GM19455 (cell line): Measurements from ENCODE around the gene MTMR8.

Source experiments
- ATAC-seq: cut with Tn5 transposase; IDR thresholded peaks from one replicate; pipeline ENCODE4 v1.9.1; 2021; ENCODE audit not compliant: unreplicated experiment

The MTMR8 gene

GRCh38 chrX:64313624-64314023 lies 81.6 kb downstream of the MTMR8 start:
- ATAC-seq: no peak

DNA sequence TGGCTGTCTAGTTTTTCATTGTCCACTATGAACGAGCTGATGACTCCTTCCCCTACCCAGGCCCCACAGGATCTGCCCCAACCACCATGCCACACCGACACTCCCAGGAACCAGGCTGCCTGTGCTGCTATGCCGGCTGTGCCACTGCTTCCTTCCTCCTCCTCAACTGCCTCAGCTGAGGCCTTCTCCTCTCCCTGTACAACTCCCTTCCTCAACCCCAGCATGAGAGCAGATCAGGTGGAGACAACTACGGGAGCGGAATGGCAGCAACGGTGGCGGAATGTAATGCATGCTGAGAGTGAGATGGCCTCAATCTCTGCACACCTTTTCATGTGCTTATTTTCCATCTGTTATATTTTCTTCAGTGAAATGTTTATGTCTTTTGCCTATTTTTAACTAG lies 88.5 kb downstream of the MTMR8 start:
- ATAC-seq: no peak

DNA sequence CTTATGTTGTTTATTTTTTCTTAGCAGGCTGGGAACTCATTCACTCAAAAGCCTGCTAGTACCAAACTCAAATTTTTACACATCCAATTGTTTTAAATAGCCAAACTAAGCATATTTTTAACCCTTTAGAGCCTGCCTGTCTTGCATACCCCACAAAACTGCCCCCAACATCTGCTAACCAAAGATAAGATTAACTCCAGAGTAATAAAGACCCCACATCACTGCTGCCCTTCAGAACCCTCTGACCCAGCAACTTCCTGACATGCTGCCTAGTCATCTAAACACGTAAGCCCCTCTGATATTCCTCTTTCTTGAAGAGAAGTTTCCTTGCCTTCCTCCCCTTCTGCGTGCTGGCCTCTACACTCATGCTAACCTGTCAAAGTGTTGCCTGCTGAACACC lies 104.1 kb downstream of the MTMR8 start:
- ATAC-seq: no peak

DNA sequence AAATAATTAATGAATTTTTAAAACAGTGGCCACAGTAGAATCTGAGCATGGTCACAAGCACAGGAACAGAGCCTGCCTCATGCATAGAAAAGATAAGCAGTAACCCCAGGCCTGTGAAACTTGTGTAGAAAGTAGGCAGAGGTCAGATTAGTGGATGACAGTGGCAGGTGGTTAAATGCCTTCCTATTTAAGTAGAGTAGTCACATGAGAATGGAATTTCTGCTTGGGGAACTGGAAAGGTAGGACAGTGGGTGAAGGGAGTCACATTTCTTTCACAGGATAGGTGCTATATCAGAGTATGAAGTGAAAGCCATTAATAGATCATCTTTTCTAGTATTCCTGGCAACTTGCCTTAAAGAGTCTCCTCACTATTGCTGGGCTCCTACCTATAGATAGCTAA lies 130.0 kb downstream of the MTMR8 start:
- ATAC-seq: no peak

DNA sequence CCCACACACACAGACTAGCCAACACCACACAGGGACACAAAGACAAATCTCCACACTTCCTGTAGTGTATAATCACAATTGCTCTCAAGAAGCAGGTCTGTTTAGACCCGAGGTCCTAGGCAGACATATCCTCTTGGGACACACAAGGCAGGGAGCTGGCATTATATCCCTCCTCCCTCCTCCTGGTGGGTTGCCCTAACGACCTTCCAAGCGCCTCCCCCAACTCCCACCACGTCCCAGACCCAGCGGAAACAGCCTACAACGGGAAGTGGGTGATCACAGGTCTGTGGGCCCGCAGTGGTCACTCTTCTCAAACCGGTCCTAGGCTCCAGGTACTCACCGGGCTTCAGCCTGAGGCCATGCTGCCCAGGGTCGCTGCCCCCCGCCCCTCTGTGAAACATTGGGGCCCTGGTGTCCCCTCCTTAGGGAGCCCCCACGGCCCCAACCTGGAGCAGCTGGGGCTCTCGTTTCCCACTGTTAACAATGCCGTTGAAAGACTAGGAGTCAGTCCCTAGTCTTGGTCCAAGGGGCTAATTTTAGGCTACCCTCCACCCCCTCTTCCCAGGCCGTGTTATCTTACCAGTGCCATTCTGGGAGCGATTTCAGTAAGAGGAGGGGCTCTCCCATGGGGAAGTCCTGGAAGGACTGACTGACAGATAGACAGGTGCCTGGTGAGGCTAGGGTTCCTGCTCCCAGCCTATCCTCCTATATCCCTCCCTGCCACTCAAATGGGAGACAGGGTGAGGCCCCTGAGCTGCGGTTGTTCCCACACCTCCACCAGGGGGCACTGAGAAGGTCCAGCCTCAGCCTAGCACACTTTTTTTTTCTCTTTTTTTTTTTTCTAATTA lies 164.9 kb downstream of the MTMR8 start, which contains the start of gene ASB12:
ASB12 (minus strand) TSS at position 485 of the 848 bp plus-strand sequence. CDS start 4,957 bp downstream, outside the sequence.
- ATAC-seq: no peak

DNA sequence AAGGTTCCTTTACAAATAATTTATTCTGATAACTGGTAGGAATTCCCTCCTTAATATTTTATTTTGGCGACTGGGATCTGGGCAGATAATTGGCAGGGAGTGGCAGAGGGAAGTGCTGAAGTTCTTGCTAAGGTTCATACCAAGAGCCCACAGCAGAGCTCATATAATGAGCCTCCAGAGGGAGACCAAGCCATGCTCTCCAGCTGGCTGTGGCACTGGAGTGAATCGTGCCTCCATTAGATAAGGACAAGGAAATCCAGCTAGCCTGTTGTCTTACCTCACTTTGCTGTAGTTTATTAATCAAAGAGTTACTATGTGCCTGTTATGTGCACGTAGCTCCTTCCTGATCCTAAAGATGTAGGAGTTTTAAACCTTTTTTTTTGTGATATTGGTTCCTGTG lies 166.1 kb downstream of the MTMR8 start:
- no peak for ATAC-seq
